HepG2 (cell line): Measurements from ENCODE around the gene TOR2A. TPM values are rescaled to one million over a fixed set of nuclear protein-coding genes. Genes with fewer than 3 reads are reported as not detected.

Source experiments
- ARID4A ChIP-seq: sonication (generic); formaldehyde crosslinking; IDR thresholded peaks from 2 replicates; pipeline ENCODE4 v1.5.0; 2020; ENCODE audit warnings: mild to moderate bottlenecking, missing genetic modification reagents, borderline replicate concordance
- BRD4 ChIP-seq: sonication (generic); formaldehyde crosslinking; IDR thresholded peaks from 2 replicates; pipeline ENCODE4 v1.4.0; 2020; ENCODE audit warnings: missing genetic modification reagents
- CCDC6 ChIP-seq: sonication (generic); formaldehyde crosslinking; IDR thresholded peaks from 2 replicates; pipeline ENCODE4 v1.8.1; 2022; ENCODE audit warnings: mild to moderate bottlenecking, missing genetic modification reagents, moderate library complexity
- CENPBD1 ChIP-seq: sonication (generic); formaldehyde crosslinking; IDR thresholded peaks from 2 replicates; pipeline ENCODE4 v1.8.0; 2022; ENCODE audit warnings: missing genetic modification reagents, low read depth, mild to moderate bottlenecking, borderline replicate concordance
- ESRRA ChIP-seq: sonication (generic); formaldehyde crosslinking; IDR thresholded peaks from 2 replicates; pipeline ENCODE4 v1.5.1; 2020; ENCODE audit warnings: mild to moderate bottlenecking, low read depth, missing genetic modification reagents
- HNRNPH1 ChIP-seq: fragments of 200-400 bp; formaldehyde crosslinking; optimal IDR thresholded peaks from 2 replicates; pipeline ENCODE3; 2017; ENCODE audit warnings: mild to moderate bottlenecking, low read depth, low read length
- MIER3 ChIP-seq: IDR thresholded peaks from 2 replicates; pipeline ENCODE4 v1.6.1; 2016; ENCODE audit warnings: missing compliant biosample characterization, borderline replicate concordance
- ONECUT2 ChIP-seq: sonication (generic); formaldehyde crosslinking; IDR thresholded peaks from 2 replicates; pipeline ENCODE4 v1.4.0; 2020; ENCODE audit warnings: missing genetic modification reagents
- PHB2 ChIP-seq: fragments of 450-650 bp; IDR thresholded peaks from 2 replicates; pipeline ENCODE4 v1.6.1; 2018; ENCODE audit not compliant: partially characterized antibody
- POLR2AphosphoS5 ChIP-seq: IDR thresholded peaks from 2 replicates; pipeline ENCODE4 v1.6.1; 2012; ENCODE audit warnings: low read depth, low read length
- PRMT3 ChIP-seq: sonication (generic); formaldehyde crosslinking; IDR thresholded peaks from 2 replicates; pipeline ENCODE4 v1.8.1; 2022; ENCODE audit warnings: low read depth, mild to moderate bottlenecking, moderate library complexity, missing genetic modification reagents, borderline replicate concordance
- SMARCC2 ChIP-seq: fragments of 450-650 bp; IDR thresholded peaks from 2 replicates; pipeline ENCODE4 v1.6.1; 2017; ENCODE audit warnings: antibody characterized with exemption, mild to moderate bottlenecking
- TAF1 ChIP-seq: sonication (generic); formaldehyde crosslinking; IDR thresholded peaks from 2 replicates; pipeline ENCODE4 v1.4.0; 2020; ENCODE audit warnings: missing genetic modification reagents
- TCF12 ChIP-seq, 2 experiments: fragments of 450-650 bp in 1 of 2; sonication (generic) in 1 of 2; formaldehyde crosslinking in 1 of 2; IDR thresholded peaks; 2 replicates each; pipeline versions ENCODE4 v1.6.1 to v1.8.0; 2017 to 2022; ENCODE audit warnings: antibody characterized with exemption in 1 of 2, mild to moderate bottlenecking in 1 of 2, missing genetic modification reagents in 1 of 2, moderate library complexity in 1 of 2
- ZFP90 ChIP-seq: sonication (generic); formaldehyde crosslinking; IDR thresholded peaks from 2 replicates; pipeline ENCODE4 v1.8.0; 2022; ENCODE audit warnings: missing genetic modification reagents, mild to moderate bottlenecking, inconsistent platforms, borderline replicate concordance
- ZKSCAN5 ChIP-seq: sonication (generic); formaldehyde crosslinking; IDR thresholded peaks from 2 replicates; pipeline ENCODE4 v1.5.1; 2020; ENCODE audit warnings: mild to moderate bottlenecking, missing genetic modification reagents
- ZNF33B ChIP-seq: sonication (generic); formaldehyde crosslinking; IDR thresholded peaks from 2 replicates; pipeline ENCODE4 v1.5.1; 2020; ENCODE audit warnings: mild to moderate bottlenecking, missing genetic modification reagents
- ZNF552 ChIP-seq: sonication (generic); formaldehyde crosslinking; IDR thresholded peaks from 2 replicates; pipeline ENCODE4 v1.9.0; 2022; ENCODE audit warnings: missing genetic modification reagents, mild to moderate bottlenecking, borderline replicate concordance
- ZNF567 ChIP-seq: sonication (generic); formaldehyde crosslinking; IDR thresholded peaks from 2 replicates; pipeline ENCODE4 v1.8.1; 2023; ENCODE audit warnings: mild to moderate bottlenecking, missing genetic modification reagents, borderline replicate concordance
- ZNF703 ChIP-seq: sonication (generic); formaldehyde crosslinking; IDR thresholded peaks from 2 replicates; pipeline ENCODE4 v1.5.1; 2020; ENCODE audit warnings: missing genetic modification reagents, mild to moderate bottlenecking, moderate library complexity, borderline replicate concordance
- ZNF704 ChIP-seq: sonication (generic); formaldehyde crosslinking; IDR thresholded peaks from 2 replicates; pipeline ENCODE4 v1.8.1; 2023; ENCODE audit warnings: mild to moderate bottlenecking, inconsistent platforms, moderate library complexity, missing genetic modification reagents, borderline replicate concordance
- ZNF83 ChIP-seq: sonication (generic); formaldehyde crosslinking; IDR thresholded peaks from 2 replicates; pipeline ENCODE4 v1.4.0; 2020; ENCODE audit warnings: missing genetic modification reagents, mild to moderate bottlenecking, borderline replicate concordance
- ZSCAN20 ChIP-seq: sonication (generic); formaldehyde crosslinking; IDR thresholded peaks from 2 replicates; pipeline ENCODE4 v1.4.0; 2020; ENCODE audit warnings: missing genetic modification reagents, mild to moderate bottlenecking, borderline replicate concordance
- polyA plus RNA-seq, 8 experiments: library from polyadenylated mRNA; depleted of rRNA in 3 of 8; stranded (reverse) in 7 of 8; unstranded in 1 of 8; fragments of >200 nt; fragmentation: Illumina TruSeq in 4 of 8; extraction: Trizol in 4 of 8; gene quantifications; 2 replicates each; pipeline versions ENCODE4 v1.2.1 to v1.2.3, GENCODE V29; 2011 to 2016; ENCODE audit warnings: low read depth in 4 of 8, missing spikeins in 1 of 8, mixed read lengths in 1 of 8; ENCODE audit not compliant: insufficient read depth in 1 of 8
- total RNA-seq, 5 experiments: library from RNA; depleted of rRNA; stranded (reverse); fragments of >200 nt; fragmentation: Illumina TruSeq; extraction: Trizol; gene quantifications; 2 replicates each; pipeline ENCODE4 v1.2.3, GENCODE V29; 2016; ENCODE audit warnings: low read depth in 1 of 5

Gene TOR2A
- total and polyA plus RNA-seq, 2 of the 13 experiments (the other 11 are each of a cell fraction or from before 2014, with no cell fraction given): 3.5 to 7.2 TPM

- peak; percentile 49; the same call in 1 of the 2 replicates for TF ChIP-seq ZNF704 (CRISPR knock-in tag)
- peak; percentile 60; the same call in 1 of the 2 replicates for TF ChIP-seq MIER3 (CRISPR knock-in tag)
- peak; percentile 31; the same call in 1 of the 2 replicates for TF ChIP-seq ESRRA (CRISPR knock-in tag)
- no peak for TF ChIP-seq ONECUT2
- peak; percentile 87; the same call in 1 of the 2 replicates for TF ChIP-seq ARID4A (CRISPR knock-in tag)
- TF ChIP-seq ZFP90 (CRISPR knock-in tag): no peak; the same call in 1 of the 2 replicates
- TF ChIP-seq BRD4 (CRISPR knock-in tag): no peak; the same call in none of the 2 replicates
- TF ChIP-seq ZNF33B (CRISPR knock-in tag): no peak
- no peak for TF ChIP-seq ZNF703 (CRISPR knock-in tag)
- TF ChIP-seq ZNF552: no peak
- TF ChIP-seq PRMT3 (CRISPR knock-in tag): no peak; the same call in 1 of the 2 replicates
- TF ChIP-seq POLR2AphosphoS5: peak; percentile 55; the same call in 1 of the 2 replicates
- TF ChIP-seq ZNF83: no peak
- TF ChIP-seq HNRNPH1: no peak
- TF ChIP-seq ZSCAN20 (CRISPR knock-in tag): no peak
- TF ChIP-seq CCDC6 (CRISPR knock-in tag): 0 out of 2 replicates have a peak, but pooled peaks have one; percentile 30
- TF ChIP-seq TAF1: peak; percentile 51; the same call in 1 of the 2 replicates
- TF ChIP-seq TCF12 (IDR thresholded peaks at IDR 0.05): no peak
- no peak for TF ChIP-seq TCF12 (CRISPR knock-in tag; IDR thresholded peaks at IDR 0.05)
- TF ChIP-seq ZNF567: 0 out of 2 replicates have a peak, but pooled peaks have one; percentile 41
- TF ChIP-seq PHB2: no peak
- TF ChIP-seq ZKSCAN5: no peak
- no peak; the same call in 1 of the 2 replicates for TF ChIP-seq CENPBD1 (CRISPR knock-in tag)
- no peak for TF ChIP-seq SMARCC2
Observed at GRCh38 chr9:127734747-127735529, at the start of gene TOR2A (continued).
